OCI-LY3 (cell line): Measurements from ENCODE around the gene ATP1A1.

Experiments
- CTCF ChIP-seq: fragments of 200-600, 300-600 bp; sonication (generic); IDR thresholded peaks from 2 replicates; pipeline ENCODE4 v1.5.1; 2014; ENCODE audit warnings: antibody characterized with exemption, low read length, low read depth
- EZH2phosphoT487 ChIP-seq: fragments of 200-600 bp; shearing (Covaris generic); IDR thresholded peaks from 2 replicates; pipeline ENCODE4 v1.6.1; 2018; ENCODE audit warnings: antibody characterized with exemption, mixed run types, low read depth

DNA sequence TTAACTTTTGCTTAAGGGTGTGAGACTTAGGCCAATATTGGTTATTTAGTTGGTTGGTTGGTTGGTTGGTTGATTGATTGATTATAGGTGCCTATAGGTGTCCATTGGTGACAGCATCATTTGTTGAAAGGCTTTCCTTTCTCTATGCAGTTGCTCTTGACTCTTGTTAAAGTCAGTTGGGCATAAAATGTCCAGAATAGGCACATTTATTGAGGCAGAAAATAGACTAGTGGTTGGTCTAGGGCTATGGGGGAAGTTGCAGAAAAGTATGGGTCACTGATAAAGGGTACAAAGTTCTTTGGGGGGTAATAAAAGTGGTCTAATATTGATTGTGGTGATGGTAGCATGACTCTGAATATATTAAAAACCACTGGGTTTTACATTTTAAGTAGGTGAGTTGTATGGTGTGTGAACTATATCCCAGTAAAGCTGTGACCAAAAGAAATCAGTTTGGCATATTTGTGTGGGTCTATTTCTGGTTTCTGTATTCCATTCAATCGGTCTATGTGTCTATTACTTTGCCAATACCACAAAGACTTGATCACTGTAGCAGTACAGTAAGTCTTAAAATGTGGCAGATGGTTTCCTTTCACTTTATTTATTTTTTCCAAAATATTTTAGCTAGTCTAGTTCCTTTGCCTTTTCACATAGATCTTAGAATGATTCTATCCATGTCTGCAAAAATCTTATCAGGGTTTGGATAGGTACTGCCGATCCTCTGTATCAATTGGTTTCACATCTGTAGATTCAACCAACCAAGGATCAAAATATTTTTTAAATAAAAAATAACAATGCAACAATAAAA, 63.0 kb downstream of the ATP1A1 start:
- TF ChIP-seq CTCF (no peak), EZH2phosphoT487 (no peak)
